Activated CD4-positive, CD25-positive, alpha-beta regulatory T cell treated with anti-CD3 and anti-CD28 coated beads, Interleukin-2, amount 50 U/mL, for 72 hours (primary cell): ENCODE results near the gene PYGM.

Source experiments
- DNase-seq: peaks from one replicate; pipeline ENCODE4 v3.0.0; 2021

The PYGM gene

GRCh38 chr11:64790205-64791095, 30.7 kb upstream of the PYGM start:
- DNase-seq, result peak; percentile 4

DNA sequence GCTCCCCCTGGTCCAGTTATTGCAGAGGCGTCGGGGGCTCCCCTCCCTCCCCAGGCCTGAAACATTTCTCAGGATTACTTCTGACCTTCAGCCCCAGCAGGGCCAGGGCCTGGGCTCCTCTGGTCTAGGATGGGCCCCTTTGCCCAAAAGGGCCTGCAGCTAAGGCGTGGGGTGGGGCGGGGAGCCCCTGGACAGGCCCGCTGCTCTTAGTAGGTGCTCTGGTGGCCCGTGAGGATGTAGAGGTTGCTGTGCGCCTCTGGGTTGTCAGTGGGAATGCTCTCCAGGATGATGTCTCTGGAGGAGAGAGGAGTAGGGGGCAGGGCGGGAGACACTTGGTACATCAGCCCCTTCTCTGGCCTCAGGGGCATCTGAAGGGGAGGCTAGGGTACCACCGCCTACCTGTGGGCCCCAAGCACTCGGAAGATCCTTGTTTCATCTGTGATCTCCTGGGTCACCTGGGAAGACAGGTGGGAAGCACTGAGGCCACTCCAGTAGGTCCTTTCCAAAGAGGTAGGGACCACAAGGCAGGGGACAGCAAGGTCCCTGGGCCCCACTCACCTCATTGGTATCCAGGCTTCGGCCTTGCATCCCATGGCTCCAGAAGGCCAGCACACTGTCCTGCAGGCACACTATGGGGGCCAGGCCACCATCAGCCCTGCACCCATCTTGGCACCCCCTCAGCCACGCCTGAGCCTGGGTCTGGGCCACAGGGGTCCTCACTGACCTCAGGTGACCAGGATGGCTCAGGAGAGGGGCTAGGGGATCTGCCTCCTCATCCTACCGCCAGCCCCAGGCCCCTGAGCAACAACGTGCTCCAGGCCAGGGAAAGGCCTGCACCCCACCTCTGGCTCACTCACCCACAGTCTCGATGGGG, 29.8 kb upstream of the PYGM start:
- peak; percentile 26 for DNase-seq

- DNase-seq, result peak; percentile 27
Measured at GRCh38 chr11:64788321-64789215, 28.8 kb upstream of the PYGM start.

DNA sequence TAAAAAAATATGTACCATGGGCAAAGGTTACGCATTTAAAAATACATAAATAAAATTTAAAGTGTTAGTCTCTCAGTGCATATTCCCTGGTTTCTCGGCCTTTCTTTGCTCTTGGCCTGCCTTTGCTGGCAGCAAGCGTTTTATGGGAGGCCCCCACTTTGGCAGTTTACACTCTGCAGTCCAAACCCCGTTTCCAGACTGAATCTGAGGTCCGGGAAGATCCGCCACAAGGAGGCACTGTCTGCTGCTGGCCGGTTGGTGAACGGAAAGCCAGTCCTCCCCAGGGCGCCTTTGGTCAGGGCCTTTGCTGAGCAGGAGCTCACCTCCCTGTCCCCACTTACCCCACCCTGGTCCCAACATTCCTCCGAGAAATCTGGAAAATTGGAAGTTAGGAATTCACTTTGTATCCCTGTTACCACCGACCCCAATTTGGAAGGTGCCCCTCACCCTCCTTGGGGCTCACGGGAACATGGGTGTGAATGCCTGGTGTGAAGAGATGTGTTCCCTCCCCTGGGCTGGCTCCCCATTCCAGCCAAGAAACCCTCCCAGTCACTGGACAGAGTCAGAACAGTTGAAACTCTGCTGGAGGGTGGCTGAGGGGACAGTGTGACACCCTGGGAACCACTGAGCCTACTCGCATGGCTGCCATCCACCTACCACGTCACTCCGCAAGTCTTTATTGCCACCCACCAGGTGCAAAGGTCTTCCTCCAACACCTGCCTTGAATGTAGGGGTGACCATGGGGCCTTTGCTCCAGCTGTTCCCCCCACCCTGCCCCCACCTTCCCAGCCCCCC, 27.9 kb upstream of the PYGM start:
- peak; percentile 59 for DNase-seq

DNA sequence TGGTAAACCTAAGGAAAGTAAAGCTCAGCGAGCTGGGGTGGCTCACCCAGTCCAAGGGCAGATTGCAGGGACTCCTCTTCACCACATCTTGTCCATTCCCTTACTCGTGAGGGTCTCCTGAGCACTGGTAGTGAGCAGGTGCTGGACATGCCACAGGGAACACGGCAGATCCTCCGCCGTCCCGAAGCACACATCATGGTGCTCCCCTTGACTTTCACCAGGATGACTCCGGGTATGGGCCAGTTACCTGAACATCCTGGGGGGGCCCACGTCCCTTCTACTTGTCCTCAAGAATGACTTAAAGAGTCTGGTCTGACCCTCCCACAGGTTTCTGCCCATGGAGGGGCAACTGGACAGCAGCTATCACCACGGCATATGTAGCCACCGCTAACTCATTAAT, 26.5 kb upstream of the PYGM start:
- DNase-seq, result peak; percentile 29

- peak; percentile 17 for DNase-seq
Measured at GRCh38 chr11:64784813-64785581, 25.2 kb upstream of the PYGM start.

DNA sequence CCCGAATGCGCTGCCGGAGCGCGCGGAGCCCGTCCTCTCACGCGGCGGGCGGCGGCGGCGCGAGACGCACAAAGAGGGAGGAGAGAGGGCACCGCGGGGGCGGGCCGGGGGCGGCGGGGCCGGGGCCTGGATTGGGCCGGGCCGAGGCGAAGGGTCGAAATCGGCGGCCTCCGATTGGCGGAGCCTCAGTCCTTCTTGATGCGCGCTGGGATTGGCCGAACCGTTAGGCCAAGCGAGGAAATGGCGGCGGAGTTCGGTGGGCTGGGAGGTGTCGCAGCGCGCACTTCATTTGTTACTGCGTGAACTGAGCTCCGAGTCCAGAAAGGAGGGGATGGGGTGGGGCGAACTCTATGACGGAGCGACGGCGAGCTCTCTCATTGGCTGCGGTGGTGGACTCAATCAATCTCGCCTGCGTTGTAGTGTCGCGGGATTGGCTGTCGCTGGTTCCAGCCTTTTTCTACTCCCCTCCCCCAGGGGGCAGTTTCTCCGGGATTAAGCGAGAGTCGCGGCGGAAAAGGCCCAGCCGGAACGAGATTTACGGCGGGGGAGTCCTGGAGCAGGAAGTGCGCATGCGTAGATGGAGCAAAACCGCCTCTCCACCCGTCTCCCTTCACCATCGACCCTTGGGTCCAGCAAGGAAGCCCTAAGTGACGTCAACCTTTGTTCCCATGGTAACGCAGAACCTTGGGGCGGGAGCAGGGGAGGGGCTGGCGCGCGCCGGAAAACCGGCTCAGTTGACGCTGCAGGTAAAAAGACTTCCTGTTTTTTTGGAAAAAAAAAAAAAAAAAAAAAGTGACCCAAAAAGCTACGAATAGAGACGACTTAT, 18.9 kb upstream of the PYGM start, which contains the start of gene SF1:
Gene SF1 (minus strand): TSS at position 70 of the 826 bp plus-strand sequence. CDS start 150 bp downstream, outside the sequence.
- peak; percentile 96 for DNase-seq

GRCh38 chr11:64778223-64778472, 18.4 kb upstream of the PYGM start:
- no peak for DNase-seq

DNA sequence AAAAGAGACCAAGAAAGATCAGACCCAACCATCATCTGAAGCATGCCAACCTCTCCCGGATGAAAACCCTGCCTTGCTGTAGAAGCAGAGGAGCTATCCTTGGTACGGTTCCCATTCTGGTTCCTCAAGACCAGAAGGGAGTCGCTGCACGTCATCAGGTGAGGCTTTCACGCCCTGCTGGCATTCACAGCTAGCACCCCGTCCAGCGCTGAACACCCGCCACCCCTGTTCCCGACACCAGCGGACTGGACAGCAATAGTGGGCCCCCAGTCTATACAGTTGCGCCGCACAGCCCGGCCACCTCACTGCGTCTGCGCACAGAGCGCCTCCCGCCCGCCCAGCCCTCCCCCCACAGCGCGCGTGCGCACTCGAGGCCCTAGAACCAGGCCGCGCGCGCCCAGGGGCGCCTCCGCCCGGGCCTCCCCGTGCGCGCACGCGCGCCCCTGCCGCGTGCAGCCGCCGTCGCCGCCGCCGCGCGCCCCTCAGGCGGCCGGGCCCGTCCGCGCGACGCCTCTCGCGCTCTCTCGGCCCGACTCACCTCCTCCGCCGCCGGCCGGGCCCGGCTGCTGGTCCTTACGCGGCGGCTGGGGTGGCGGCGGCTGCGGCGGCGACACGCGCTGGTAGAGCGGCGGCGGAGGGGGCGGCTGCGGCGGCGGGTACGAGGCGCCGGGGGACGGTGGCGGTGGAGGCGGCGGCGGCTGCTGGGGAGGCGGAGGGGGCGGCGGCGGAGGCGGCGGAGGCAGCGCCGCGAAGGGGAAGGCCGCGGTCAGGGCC, 17.9 kb upstream of the PYGM start:
- peak; percentile 86 for DNase-seq

- DNase-seq, result peak; percentile 12
Measured at GRCh38 chr11:64776875-64777274, 17.1 kb upstream of the PYGM start.

DNA sequence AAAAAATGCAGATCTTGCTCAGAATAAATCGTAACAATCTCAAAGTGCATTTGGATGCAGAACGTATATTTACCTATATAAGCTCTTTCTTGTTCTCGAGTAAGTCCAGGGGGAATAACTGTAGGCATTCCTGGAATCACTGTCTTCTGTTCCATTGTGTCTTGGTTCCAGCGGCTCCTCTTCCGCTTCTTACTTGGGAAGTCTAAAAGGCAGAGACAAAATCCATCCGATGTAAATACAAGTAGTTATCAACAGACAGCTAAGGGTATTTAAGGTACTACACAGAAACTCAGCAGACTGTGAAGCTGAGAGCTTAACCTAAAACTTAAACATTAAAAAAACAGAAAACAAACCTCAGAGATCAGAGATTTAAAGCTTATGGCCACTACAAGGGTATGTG, 16.7 kb upstream of the PYGM start:
- no peak for DNase-seq

- no peak for DNase-seq
Measured at GRCh38 chr11:64774144-64774543, 14.4 kb upstream of the PYGM start.

DNA sequence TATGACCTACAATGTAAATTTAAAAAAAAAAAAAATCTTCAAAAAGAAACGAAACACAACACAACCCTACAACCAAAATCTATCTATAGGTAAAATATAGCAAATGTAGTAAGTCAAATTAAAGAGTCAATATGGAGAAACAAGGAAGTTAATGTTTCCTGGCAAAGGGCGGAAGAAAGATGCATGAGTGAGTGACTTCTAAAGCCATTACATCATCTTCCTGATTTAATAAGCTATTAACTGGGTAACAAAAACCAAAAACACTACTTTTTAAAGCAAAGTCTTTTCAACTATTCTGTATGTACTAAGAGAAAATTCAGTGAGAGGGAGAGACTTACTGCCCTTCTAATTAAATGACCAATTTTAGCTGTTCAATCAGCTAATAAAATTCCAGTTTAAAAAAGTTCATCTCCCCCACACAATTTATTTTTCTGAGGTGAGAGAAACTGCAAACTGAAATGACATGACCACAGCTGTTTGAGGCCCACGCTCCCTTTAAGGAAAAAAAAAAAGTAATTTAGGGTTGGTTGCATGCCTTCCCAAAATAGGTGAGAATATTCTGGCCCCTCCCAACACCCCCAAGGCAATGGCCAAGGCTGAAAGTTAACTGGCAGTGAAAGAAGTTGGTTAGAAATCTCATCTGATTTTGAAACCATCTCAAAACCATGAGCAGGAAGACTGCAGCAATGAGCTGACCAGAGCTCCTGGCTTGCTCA, 12.7 kb upstream of the PYGM start:
- no peak for DNase-seq

- no peak for DNase-seq
Measured at GRCh38 chr11:64771861-64772260, 12.1 kb upstream of the PYGM start.

GRCh38 chr11:64770120-64770519, 10.3 kb upstream of the PYGM start:
- DNase-seq, result peak; percentile 21

- DNase-seq, result peak; percentile 8
Measured at GRCh38 chr11:64769283-64769682, 9.5 kb upstream of the PYGM start.

DNA sequence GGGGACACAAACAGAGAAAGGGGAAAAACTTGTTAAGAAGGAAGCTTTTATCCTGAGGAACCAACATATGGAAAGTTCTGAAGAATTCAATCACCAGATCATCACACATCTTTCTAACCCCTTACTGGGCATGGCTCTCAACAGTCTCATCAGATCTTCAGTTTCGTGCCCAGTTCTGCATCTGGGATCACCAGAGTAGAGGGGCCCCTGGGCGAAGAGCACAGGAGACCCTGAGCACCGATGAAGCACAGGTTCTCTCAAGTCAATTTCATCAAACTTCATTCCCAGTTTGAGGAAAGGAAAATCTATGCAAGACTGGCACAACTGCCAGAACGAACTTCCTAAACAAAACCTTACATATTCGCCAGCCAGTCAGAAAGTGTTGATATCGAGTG, 8.5 kb upstream of the PYGM start:
- DNase-seq, result no peak

GRCh38 chr11:64767344-64768299, 7.8 kb upstream of the PYGM start:
- peak; percentile 77 for DNase-seq
